Fibroblast of lung (primary cell): ENCODE data around the gene TGM2.
"Not testable (repeated sequence)": the region's sequence is repeated elsewhere in the genome, so short reads cannot be mapped to it uniquely, and the experiment has no call there.

Experiments
- CTCF ChIP-seq, 2 donors: IDR thresholded peaks in 1 of 2; conservative IDR thresholded peaks in 1 of 2; 1 replicate in 1 of 2; 2 replicates in 1 of 2; pipeline ENCODE4 v1.5.1; 2011 to 2012; ENCODE audit warnings: low read length in 2 of 2, control low read depth in 1 of 2, inconsistent platforms in 1 of 2, low read depth in 1 of 2, mild to moderate bottlenecking in 1 of 2
- EZH2 ChIP-seq: IDR thresholded peaks from 2 replicates; pipeline ENCODE4 v1.5.1; 2012; ENCODE audit warnings: low read length, control low read depth, mild to moderate bottlenecking; ENCODE audit errors: missing control alignments

- TF ChIP-seq EZH2; CTCF (conservative IDR thresholded peaks at IDR 0.05 in 1 of 2, IDR thresholded peaks at IDR 0.05 in 1 of 2; ENCODE audit: low read depth in 1 of 2, low read length in 2 of 2): not testable (repeated sequence)
Measured at GRCh38 chr20:38107916-38108315, 57.2 kb downstream of the TGM2 start.
